HL-60/S4 treated with retinoic acid at 250 ng/mL for 4 days and 3 days (cell line): ENCODE results near the gene THBS3.

Experiments
- in situ Hi-C: fragments of 300-500 bp; cut with MboI; formaldehyde crosslinking; loops from 2 replicates; pipeline ENCODE4 v1.7.0; 2022; ENCODE audit warnings: low sequenced_read_pairs

THBS3 gene

DNA sequence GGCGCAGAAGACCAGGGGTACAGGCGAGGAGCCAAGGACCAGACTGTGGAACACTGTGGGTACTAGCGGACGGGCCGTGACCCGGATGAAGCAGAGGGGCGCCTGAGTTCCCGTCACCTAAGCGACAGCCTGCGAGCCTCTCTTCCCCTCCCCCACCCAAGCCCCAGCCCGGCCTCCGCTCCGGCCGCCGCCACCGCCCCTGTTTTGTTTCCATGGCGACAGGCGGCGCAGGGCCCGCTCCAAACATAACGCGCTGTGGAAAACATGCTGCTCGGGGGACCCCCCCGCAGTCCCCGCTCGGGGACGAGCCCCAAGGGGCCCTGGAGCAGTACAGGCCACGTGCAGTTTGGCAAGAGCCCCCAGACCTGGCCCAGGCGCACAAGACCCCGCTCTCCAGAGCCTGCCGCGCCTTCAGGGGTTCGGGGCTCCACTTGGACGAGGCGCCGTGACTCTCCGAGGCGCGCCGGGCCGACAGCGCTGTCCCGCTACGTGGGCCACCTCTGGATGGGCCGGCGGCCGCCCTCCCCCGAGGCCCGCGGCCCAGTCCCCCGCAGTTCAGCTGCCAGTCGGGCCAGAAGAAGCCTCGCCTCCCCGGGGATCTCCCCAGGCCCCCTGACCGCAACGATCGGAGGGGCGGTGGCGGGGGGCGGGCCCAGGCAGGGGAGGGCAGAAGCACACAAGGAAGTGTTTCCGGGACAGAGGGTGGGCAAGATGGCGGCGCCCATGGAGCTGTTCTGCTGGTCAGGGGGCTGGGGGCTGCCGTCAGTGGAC, 1.0 kb upstream of the THBS3 start, which contains the start of gene MTX1:
TSS of gene MTX1 (plus strand) at position 155 of the 771 bp plus-strand sequence. CDS start at position 265, 110 bp downstream.
- in situ Hi-C loops: no loop called here

DNA sequence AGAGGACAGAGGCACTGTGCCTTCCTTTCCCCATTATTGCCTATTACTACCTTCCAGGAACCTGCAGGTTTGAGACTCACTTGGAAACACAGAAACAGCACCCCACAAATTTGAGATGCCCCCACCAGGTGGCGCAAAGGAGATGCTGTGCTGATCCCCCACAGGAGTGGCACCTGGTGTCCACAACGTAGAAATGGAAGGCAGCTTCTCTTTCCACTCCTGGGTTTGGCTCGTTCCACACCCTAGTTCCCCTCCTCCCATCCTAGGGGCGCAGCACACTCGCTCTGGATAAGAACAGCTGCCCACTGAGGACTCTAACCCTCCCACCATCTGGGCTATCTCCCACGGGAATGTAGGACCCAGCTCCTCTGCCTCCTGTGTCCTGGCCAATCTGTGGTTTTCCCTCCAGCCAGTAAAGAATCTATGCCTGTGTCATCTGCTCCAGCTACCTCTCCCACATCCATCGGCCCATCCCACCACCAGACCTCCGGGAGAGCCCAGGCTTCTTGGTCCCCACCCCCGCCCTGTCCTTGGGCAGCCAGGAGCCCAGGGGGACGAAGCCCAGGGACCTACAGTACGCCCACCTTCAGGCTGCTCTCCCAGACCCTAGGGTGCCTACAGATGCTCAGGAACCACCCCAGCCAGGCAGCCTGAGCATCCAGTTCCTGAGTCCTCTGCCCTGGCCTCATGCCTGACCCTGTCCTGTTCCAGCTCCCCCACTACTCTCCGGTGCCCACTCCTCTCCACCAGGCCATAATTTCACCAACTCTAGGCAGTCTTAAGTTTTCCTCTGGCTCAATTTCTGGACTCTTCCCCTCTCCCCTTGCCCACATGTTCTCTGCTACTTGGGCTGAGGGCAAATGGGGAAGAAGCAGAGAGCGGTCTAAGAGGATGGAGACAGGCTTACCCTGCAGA, 549 bp downstream of the THBS3 start:
- in situ Hi-C loops: no loop called here

DNA sequence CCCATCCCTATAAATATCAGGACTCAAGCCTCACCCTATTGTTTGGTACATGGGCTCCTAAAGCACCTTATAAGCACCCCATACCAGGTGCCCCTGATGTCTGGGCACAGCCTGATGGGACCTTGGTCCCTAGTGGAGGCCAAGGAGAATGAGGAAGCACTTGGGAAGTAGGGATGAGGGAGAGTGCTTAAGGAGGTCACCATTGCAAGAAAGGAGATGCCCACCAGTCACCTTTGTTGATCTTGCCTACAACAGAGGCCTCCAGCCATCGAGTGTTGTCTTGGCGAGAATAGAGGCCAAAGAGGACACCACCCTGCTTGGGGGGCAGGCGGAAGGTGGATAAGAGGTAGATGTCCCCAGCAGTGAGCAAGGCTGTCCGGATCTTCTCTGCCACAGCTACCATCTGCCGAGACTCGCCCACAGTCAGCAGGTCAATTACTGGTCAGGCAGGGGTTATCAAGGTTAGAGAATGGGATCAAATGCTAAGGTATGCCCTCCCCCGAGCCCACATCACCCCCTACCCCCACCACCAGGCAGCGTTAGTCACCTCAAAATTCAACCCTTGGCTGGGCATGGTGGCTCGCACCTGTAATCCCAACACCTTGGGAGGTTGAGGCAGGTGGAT, 1.6 kb downstream of the THBS3 start:
- in situ Hi-C loops: no loop called here

DNA sequence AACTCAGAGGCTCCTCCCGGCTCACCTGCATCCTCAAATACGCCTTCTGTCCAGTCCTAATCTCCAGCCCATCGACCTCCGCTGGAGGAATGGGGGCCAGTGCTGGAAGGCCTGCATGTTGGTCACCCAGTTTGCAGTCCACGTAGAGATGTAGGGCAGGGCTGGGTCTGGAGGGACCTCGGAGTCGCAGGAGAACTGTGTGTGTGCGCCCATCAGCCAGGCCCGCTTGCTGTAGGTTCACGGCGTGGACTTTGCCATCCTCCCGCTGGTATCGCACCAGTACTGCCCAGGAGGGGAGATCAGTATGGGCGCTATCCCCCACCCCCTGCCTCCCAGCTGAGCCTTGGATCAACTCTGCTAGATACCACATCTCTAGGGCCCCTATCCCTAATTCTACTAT, 2.7 kb downstream of the THBS3 start:
- in situ Hi-C loops: no loop called here

DNA sequence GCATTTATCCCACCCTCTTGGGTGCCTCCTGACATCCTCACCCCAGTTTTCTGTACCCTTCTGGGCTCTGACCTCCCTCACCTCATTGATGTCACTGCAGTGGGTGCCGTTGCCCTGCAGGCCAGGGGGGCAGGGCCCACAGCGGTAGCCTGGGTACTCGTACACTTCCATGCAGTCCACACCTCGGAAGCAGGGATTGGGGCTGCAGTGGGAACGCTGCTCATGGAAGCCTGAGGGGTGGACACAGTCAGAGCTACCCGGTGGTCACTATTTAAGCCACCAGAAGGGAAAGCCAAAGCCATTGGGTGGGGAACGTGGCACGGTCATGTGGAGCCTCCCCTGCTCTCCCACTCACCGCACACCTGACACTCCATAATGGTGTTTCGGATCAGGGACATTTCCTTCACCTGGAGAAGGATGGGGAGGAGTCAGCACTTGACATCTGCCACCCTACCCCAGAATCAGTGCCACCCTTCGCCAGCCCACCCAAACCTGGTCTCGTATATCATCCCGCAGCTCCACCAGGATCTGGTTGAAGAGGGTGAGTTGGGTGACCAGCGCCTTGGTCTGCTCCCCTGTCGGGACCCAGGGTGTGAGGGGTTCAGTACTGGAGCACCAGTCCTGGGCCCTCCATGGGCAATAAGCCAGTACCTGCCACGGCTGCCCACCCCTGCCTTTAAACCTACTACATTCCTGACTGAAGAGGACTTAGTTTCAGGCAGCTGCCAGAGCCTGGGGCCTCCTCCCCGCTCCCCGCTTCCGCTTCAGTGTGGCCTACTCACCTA, 4.8 kb downstream of the THBS3 start:
- in situ Hi-C loops: no loop called here

DNA sequence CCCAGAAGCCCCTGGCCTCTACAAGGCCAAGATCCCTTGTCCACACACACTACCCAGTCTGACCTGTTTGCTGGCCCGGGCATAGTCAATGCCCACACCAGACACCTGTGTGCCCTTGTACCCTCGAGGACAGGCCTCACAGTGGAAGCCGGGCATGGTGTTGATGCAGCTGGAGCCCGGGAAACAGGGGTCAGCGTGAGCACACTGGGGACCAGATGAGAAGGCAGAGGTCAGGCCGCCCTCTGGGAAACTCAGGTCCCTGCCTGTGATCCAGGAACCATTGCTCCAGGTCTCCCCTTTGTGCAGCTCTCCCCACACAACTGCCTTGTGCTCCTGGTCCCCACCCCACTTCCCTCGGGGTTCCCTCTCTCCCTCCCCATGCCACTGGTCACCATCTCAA, 5.5 kb downstream of the THBS3 start:
- in situ Hi-C loops: no loop called here

DNA sequence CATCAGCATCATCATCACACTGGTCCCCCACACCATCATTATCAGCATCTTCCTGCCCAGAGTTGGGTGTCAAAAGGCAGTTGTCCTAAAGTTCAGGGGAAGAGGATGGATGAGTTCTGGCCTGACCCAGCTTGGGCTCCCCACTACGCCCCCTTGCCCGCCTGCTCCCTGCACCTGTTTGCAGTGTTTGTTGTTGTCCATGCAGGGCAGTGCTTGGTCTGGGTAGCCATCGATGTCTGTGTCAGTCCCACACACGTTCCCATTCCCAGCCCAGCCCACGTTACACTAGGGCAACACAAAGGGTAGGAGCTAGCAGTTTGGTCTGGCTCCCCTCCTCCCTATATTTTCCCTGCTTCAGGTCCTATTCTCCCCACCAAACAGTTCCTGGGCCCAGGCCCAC, 6.8 kb downstream of the THBS3 start:
- in situ Hi-C loops: no loop called here

DNA sequence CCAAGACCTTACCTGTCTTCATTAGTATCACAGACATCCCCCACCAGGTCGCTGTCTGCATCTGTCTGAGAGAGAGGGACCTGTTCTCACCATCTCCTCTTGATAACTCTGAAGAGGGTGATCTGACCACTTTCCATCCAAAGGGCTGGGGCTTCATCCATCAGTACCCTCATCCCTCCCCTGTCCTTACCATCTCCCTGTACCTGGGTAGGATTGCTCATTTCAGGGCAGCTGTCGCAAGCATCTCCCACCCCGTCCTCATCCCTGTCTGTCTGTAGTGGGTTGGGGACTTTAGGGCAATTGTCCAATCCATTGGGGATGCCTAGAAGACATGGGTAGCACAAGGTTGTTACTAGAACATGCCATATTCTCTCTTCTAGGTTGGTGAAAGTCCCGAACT, 7.9 kb downstream of the THBS3 start:
- in situ Hi-C loops: loop anchor here (25.0 kb wide), 1 partner anchor 388 kb away; no protein-coding TSS in a partner anchor

DNA sequence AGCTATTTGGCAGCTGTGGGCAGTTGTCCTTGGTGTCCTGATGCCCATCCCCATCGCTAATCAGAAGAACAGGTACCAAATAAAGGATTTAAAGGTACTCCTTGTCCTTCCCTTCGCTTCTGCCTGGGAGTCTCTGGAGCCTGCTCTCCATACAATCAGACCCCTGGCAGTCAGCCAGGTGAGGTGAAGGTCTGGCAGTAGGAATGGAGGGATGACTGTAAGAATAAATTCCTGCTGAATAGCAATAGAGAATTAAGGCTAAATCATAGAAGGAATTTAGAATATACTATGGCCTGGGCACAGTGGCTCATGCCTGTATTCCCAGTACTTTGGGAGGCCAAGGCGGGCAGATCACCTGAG, 9.2 kb downstream of the THBS3 start:
- in situ Hi-C loops: loop anchor here (25.0 kb wide), 1 partner anchor 389 kb away; no protein-coding TSS in a partner anchor

DNA sequence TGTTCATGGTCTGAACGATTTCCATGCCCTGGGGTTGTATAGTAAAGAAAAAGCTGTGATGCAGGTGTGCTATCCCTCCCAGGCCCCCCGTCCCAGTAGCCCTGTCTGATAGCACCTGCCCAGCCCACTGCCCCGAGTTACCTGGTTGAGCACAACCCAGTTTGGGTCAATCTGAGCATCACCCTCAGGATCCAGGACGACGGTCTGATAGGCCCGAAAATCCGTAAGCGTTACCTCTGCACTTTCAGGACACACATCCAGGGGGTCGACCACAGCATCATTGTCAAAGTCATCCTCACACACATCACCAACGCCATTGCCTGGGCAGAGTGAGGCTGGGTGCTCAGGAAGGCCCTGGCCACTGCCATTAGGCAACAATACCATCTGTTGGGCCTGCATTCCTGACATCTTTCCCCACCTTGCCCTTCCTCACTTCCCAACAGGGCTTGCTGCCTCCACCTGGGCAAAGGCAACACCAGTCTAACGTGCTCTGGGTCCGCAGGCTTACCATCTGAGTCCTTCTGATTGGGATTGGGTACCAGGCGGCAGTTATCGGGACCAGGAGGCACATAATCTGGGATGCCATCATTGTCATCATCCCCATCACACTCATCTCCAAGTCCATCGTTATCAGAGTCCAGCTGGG, 9.7 kb downstream of the THBS3 start:
- in situ Hi-C loops: loop anchor here (25.0 kb wide), 1 partner anchor 389 kb away; no protein-coding TSS in a partner anchor

DNA sequence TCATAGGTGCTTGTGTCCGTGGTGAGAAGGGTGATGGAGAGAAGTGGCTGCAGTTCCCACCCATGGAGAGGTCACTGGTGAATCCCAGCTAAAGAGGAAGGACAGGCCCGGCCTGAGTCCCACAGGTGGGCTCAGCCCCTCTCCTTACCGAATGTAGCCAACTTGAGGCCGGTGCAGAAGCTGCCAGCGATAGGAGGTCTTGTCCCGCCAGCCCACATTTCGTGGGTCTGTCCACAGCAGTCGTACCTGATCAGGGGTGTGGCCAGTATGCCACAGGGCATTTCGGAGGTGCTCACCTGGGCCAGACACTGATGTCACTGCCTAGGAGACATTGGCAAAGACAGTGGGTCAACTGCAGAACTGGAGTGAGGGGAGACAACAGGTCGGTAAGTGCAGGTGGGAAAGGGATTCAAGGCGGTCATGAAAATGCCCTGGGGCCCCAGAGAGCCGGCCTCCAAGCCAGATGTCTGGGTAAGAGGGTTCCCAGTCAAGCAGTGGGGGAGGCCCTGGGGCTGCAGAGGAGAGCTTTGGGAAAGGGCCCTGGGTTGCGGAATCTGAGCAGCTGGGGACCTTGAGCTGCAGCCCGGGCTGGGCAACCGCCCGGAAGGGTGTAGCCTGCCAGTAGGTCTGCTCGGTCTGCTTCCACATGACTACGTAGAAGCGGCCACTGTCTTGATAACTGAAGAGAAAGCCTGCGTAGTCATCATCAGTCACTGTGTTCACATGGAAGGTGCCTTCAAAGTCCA, 10.6 kb downstream of the THBS3 start:
- in situ Hi-C loops: loop anchor here (25.0 kb wide), 1 partner anchor 390 kb away; no protein-coding TSS in a partner anchor

DNA sequence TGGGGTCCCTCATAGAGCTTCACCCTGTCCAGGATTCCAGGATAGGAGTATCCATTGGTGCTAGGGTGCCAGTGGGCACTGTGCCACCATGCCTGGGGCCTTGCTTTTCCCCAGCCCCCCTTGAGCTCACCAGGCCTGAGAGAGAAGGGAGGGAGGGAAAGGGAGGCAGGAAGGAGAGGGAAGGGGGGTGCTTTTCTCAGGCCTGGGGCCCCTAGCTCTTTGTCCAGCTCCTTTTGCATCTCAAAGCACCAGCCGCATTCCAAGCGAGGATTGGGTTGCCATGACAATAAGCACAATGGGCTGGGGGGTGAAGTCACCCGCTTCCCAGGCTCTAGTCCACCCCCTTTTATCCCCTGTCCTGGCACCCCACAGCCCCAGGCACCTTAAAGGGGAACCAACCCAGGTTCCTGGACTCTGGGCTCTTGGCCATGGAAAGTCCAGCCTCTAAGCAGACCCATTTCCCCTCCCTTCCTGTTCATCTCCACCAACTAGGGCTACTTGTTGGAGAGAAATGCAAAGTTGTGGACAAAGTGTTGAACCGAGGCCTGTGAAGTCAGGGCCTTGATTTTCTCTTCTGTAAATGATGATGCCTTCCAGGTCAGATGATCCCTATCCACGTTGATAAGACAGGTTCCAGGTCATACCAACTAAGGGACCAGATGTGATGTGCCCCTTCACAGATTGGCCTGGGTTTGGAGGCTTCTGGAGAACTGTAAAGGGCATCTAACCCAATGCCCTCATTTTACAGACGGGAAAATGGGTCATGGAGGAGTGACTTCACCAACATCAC, 11.4 kb downstream of the THBS3 start:
- in situ Hi-C loops: loop anchor here (25.0 kb wide), 1 partner anchor 391 kb away; no protein-coding TSS in a partner anchor

DNA sequence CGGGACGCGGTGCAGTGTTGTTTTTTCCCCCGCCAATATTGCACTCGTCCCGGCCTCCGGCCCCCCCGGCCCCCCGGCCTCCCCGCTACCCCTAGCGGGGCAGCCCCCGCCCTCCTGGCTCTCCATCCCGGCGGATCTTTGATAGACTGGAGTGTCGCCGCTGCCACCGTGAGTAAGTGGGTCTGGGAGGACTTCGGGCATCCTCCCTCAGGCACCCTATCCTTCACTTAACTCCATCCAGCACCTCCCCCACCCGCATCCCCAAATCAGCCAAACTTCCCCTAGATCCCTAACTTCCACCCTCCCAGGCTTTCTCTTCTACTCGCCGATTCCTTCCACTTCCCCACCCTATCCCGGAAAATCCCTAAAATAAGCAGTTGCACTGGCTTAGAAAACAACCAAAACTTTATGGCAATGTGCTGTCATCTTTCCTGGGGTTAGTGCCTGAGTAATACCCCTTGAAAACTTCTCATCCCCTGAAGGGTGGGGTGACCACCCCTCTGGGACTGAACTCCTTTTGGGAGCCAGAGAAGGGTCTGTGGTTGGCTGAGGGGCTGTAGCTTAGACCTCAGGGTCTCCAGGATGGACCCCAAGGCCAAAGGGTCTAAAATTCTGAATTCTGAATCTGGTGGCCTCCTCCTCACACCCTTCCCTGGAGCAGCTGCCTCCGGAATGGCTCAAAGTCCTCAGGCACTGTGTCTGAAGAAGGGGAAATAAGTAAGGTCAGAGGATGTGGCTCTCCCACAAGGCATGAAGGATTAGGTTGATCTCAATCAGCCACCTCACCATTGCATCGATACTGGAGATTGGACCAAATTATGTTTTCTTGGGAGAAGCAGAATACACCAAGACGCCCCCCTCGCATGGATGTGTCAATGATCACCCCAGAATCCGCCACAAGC, 12.2 kb downstream of the THBS3 start:
- in situ Hi-C loops: loop anchor here (25.0 kb wide), 1 partner anchor 392 kb away; no protein-coding TSS in a partner anchor

DNA sequence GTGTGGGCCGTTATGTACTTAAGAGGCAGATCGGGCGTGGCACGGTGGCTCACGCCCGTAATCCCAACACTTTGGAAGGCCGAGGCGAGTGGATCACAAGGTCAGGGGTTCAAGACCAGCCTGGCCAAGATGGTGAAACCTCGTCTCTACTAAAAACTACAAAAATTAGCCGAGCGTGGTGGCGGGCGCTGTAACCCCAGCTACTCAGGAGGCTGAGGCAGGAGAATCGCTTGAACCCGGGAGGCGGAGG, 13.8 kb downstream of the THBS3 start:
- in situ Hi-C loops: loop anchor here (25.0 kb wide), 1 partner anchor 393 kb away; no protein-coding TSS in a partner anchor

DNA sequence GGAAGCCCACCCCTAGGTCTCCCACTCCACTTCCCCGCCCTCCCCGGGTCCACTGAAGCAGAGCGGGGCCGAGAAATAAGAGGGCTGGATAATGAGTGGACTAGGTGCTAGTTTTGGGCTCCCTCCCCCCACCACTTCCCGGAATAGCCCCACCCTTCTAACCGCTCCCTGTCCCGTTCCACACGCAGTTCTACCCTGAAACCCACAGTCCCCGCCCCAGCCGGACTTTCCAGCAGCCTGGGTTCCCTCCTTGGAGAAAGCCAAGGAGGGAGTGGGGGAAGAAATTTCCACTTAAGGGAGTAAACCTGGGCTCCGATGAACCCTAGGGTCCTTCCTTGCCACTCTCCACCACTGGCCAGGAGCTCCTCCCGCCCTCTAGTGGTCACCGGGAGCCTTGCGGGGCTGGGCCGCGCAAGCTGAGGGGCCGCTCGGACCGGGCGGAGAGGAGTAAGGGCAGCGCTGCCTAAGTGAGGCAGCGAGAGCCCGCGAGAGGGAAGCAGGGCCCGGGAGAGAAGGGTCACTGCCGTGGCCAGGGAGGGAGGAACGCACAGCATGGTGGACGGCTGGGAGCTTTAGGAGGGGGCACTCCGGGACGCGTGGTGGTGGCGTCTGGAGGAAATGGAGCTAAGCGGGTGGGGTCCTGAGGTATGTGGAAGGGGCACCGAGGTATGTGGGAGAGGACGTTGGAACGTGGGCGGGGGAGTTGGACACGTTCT, 14.3 kb downstream of the THBS3 start:
- in situ Hi-C loops: loop anchor here (25.0 kb wide), 1 partner anchor 394 kb away; no protein-coding TSS in a partner anchor

DNA sequence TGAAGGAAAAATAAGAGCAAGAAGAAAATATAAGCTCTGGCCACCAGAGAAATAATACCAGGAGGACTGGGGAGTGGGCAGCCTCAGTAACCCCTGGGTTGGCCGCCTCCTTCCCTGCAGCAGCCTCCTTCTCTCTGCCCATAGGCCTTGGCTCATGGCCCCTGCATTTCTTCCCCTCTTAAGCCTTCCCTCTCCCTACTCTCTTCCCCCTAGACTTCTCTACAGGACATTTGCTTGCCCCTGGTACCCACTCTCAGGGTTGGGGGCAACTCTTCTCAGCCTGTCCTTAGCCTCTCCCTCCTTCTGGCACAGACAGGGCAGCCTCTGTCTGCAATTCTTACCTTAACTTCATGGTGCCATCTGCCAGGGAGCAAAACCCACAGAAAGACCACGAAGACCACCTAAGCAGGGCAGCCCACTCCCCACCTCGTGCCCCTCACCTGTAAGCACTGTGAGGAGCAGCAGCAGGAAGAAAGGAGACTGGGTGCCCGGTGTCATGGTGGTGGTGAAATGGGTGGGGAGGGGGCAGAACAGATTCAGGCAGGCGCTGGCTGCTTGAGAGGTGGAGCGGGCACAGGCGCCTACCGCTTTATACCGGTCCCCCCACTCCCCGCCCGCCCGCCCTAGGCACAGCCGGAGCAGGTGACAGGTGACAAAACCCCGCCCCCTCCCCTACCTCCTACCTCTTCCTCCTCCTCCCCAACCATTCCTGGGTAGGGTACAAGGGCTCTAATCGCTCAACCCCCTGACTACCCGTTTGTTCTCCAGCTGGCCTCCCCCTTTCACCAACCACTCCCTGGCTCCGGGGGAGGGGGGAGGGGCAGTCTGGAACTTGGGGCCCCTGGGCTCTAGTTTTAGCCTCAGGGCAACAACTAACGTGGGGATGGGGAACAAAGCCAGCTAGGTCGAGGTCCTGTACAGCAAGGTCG, 15.1 kb downstream of the THBS3 start:
- in situ Hi-C loops: loop anchor here (25.0 kb wide), 1 partner anchor 395 kb away; no protein-coding TSS in a partner anchor
